H9 (cell line): ENCODE measurements around the gene EIF3B. TPM values are rescaled to one million over a fixed set of nuclear protein-coding genes. Genes with fewer than 3 reads are reported as not detected.

ENCODE experiments used
- DNase-seq: peaks from one replicate; pipeline ENCODE4 v3.0.0-alpha.2; 2017
- H2AFZ ChIP-seq: one replicate; pipeline ENCODE4 v1.6.1; 2013; ENCODE audit warnings: mild to moderate bottlenecking, low read length, control low read depth, moderate library complexity
- H2AK5ac ChIP-seq: 2 replicates; pipeline ENCODE4 v1.6.1; 2013; ENCODE audit warnings: low read length, control low read depth, mixed read lengths; ENCODE audit not compliant: insufficient read length
- H2BK120ac ChIP-seq: one replicate; pipeline ENCODE4 v1.6.1; 2013; ENCODE audit warnings: low read depth, mild to moderate bottlenecking, low read length, control low read depth, inconsistent platforms; ENCODE audit not compliant: poor library complexity, severe bottlenecking
- H2BK12ac ChIP-seq: 2 replicates; pipeline ENCODE4 v1.6.1; 2013; ENCODE audit warnings: low read length, control low read depth, mixed read lengths, low read depth; ENCODE audit not compliant: insufficient read length
- H2BK15ac ChIP-seq: 2 replicates; pipeline ENCODE4 v1.6.1; 2013; ENCODE audit warnings: low read depth, low read length, control low read depth
- H2BK20ac ChIP-seq: one replicate; pipeline ENCODE4 v1.6.1; 2013; ENCODE audit warnings: low read depth, mild to moderate bottlenecking, low read length, control low read depth, inconsistent platforms; ENCODE audit not compliant: poor library complexity, severe bottlenecking
- H2BK5ac ChIP-seq: 2 replicates; pipeline ENCODE4 v1.6.1; 2013; ENCODE audit warnings: low read length, control low read depth, mixed read lengths; ENCODE audit not compliant: insufficient read length
- H3K14ac ChIP-seq: 2 replicates; pipeline ENCODE4 v1.6.1; 2013; ENCODE audit warnings: low read length, control low read depth; ENCODE audit not compliant: insufficient read depth
- H3K18ac ChIP-seq: 2 replicates; pipeline ENCODE4 v1.6.1; 2013; ENCODE audit warnings: low read depth, mild to moderate bottlenecking, mixed read lengths, low read length, control low read depth; ENCODE audit not compliant: insufficient read length
- H3K23ac ChIP-seq: 2 replicates; pipeline ENCODE4 v1.6.1; 2013; ENCODE audit warnings: low read length, control low read depth, mixed read lengths, low read depth; ENCODE audit not compliant: insufficient read length
- H3K23me2 ChIP-seq: 2 replicates; pipeline ENCODE4 v1.6.1; 2013; ENCODE audit warnings: low read depth, mild to moderate bottlenecking, mixed read lengths, low read length, control low read depth; ENCODE audit not compliant: insufficient read length, poor library complexity, severe bottlenecking
- H3K27ac ChIP-seq: 2 replicates; pipeline ENCODE4 v1.5.1; 2013; ENCODE audit warnings: low read length, control low read depth, mixed read lengths, low read depth; ENCODE audit not compliant: insufficient read length
- H3K27me3 ChIP-seq: 2 replicates; pipeline ENCODE4 v1.6.1; 2013; ENCODE audit warnings: low read length, control low read depth, inconsistent platforms; ENCODE audit not compliant: insufficient read depth
- H3K4ac ChIP-seq: 2 replicates; pipeline ENCODE4 v1.6.1; 2013; ENCODE audit warnings: low read depth, mild to moderate bottlenecking, control low read depth, inconsistent platforms, low read length, moderate library complexity
- H3K4me1 ChIP-seq: 2 replicates; pipeline ENCODE4 v1.6.1; 2013; ENCODE audit warnings: low read length, control low read depth, inconsistent platforms; ENCODE audit not compliant: insufficient read depth
- H3K4me2 ChIP-seq: 2 replicates; pipeline ENCODE4 v1.6.1; 2013; ENCODE audit warnings: low read length, control low read depth, mixed read lengths; ENCODE audit not compliant: insufficient read length, insufficient read depth
- H3K56ac ChIP-seq: 2 replicates; pipeline ENCODE4 v1.6.1; 2013; ENCODE audit warnings: low read depth, mild to moderate bottlenecking, mixed read lengths, low read length, control low read depth; ENCODE audit not compliant: insufficient read length
- H3K79me1 ChIP-seq: 2 replicates; pipeline ENCODE4 v1.6.1; 2013; ENCODE audit warnings: low read depth, mild to moderate bottlenecking, moderate library complexity, low read length, control low read depth, inconsistent platforms; ENCODE audit not compliant: insufficient read depth, poor library complexity, severe bottlenecking
- H3K79me2 ChIP-seq: 2 replicates; pipeline ENCODE4 v1.6.1; 2013; ENCODE audit warnings: low read length, control low read depth, inconsistent platforms; ENCODE audit not compliant: insufficient read depth
- H3K9ac ChIP-seq: 2 replicates; pipeline ENCODE4 v1.6.1; 2013; ENCODE audit warnings: low read length, control low read depth, mixed read lengths; ENCODE audit not compliant: insufficient read length; ENCODE audit errors: extremely low read depth
- H3K9me3 ChIP-seq: one replicate; pipeline ENCODE4 v1.6.1; 2013; ENCODE audit warnings: low read depth, low read length, inconsistent platforms; ENCODE audit not compliant: control insufficient read depth
- H3T11ph ChIP-seq: one replicate; pipeline ENCODE4 v1.6.1; 2013; ENCODE audit warnings: mild to moderate bottlenecking, low read length, control low read depth, inconsistent platforms
- H4K20me1 ChIP-seq: one replicate; pipeline ENCODE4 v1.6.1; 2013; ENCODE audit not compliant: control insufficient read depth, insufficient read length, insufficient read depth
- H4K5ac ChIP-seq: 2 replicates; pipeline ENCODE4 v1.6.1; 2013; ENCODE audit warnings: low read depth, mild to moderate bottlenecking, mixed read lengths, low read length, control low read depth; ENCODE audit not compliant: insufficient read length
- H4K8ac ChIP-seq: replicated peaks from 2 replicates; pipeline ENCODE4 v1.6.1; 2013; ENCODE audit warnings: low read length, control low read depth, mixed read lengths, low read depth; ENCODE audit not compliant: insufficient read length
- H4K91ac ChIP-seq: 2 replicates; pipeline ENCODE4 v1.6.1; 2013; ENCODE audit warnings: low read depth, mild to moderate bottlenecking, moderate library complexity, mixed read lengths, low read length, control low read depth; ENCODE audit not compliant: insufficient read length
- H3K27ac Mint-ChIP-seq, 3 experiments: 2 replicates in 2 of 3; 3 replicates in 1 of 3; pipeline ENCODE4 v1.8.0; 2020 to 2021; ENCODE audit warnings: mixed read lengths in 3 of 3, mild to moderate bottlenecking in 1 of 3, moderate library complexity in 1 of 3
- H3K27me3 Mint-ChIP-seq: 2 replicates; pipeline ENCODE4 v1.8.0; 2021; ENCODE audit warnings: low read depth, mild to moderate bottlenecking, moderate library complexity, mixed read lengths
- H3K36me3 Mint-ChIP-seq, 3 experiments: 2 replicates in 2 of 3; 3 replicates in 1 of 3; pipeline ENCODE4 v1.8.0; 2020 to 2021; ENCODE audit warnings: low read depth in 3 of 3, mixed read lengths in 3 of 3; ENCODE audit not compliant: insufficient read depth in 1 of 3
- H3K4me1 Mint-ChIP-seq, 2 experiments: 2 replicates each; pipeline ENCODE4 v1.8.0; 2020; ENCODE audit warnings: mixed read lengths in 2 of 2
- H3K4me3 Mint-ChIP-seq, 2 experiments: 2 replicates in 1 of 2; 3 replicates in 1 of 2; pipeline ENCODE4 v1.8.0; 2020 to 2021; ENCODE audit warnings: mild to moderate bottlenecking in 2 of 2, mixed read lengths in 2 of 2, moderate library complexity in 1 of 2
- H3K9me3 Mint-ChIP-seq, 2 experiments: 2 replicates in 1 of 2; 3 replicates in 1 of 2; pipeline ENCODE4 v1.8.0; 2020; ENCODE audit warnings: mild to moderate bottlenecking in 2 of 2, mixed read lengths in 2 of 2, moderate library complexity in 1 of 2
- WGBS: extraction: QIAGEN DNeasy Blood & Tissue Kit; methylation state at CpG from one replicate; pipeline ENCODE4 v1.1.7; 2013; ENCODE audit warnings: missing lambda C conversion rate, low lambda C conversion rate, mixed read lengths; ENCODE audit not compliant: insufficient read length; ENCODE audit errors: extremely low coverage; 5-methylcytosine and 5-hydroxymethylcytosine counted together
- total RNA-seq: library from RNA; stranded (reverse); gene quantifications from 2 replicates; pipeline ENCODE4 v1.2.1, GENCODE V29; 2021
- TF ChIP-seq, protein P1 (sequence below): fragments of 200-600 bp; sonication (generic); conservative IDR thresholded peaks from 3 replicates; pipeline ENCODE4 v1.8.0; 2021; ENCODE audit warnings: antibody characterized with exemption, mild to moderate bottlenecking

Gene EIF3B
- total RNA-seq, 1 experiment from 2014 or later: 337 TPM

DNA sequence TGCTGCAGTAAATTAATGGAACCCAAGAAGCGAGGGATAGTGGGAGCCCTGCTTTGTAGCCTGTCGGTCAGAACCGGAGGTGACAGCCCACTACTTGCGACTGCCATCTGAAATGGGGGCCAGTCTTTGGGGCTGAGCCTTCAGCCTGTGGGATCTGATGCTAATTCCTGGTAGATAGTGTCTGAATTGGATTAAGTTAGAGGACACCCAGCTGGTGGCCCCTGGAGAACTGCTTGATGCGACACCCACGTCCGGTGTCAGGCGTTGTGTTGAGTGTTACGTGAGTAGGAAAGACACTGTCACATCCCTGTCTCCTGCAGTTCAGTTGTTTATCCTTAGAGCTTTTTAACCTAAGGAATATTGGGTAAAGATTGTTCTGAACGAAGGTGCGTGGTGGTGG is 5.0 kb downstream of the EIF3B start:
- no peak for DNase-seq
- Histone ChIP-seq H3K79me2 (peaks cover 52% of the 10 kb centered on the region), H2AK5ac (no peak overlapping the region), H3T11ph (no peak overlapping the region), H3K79me1 (no peaks in the 10 kb centered on the region), H2BK15ac (no peak overlapping the region), H3K9ac (no peak overlapping the region), H3K14ac (no peak overlapping the region), H2BK5ac (no peak overlapping the region), H3K18ac (no peak overlapping the region), H3K27ac (no peak overlapping the region), H3K4me1 (no peaks in the 10 kb centered on the region), H4K8ac (no peak overlapping the region), H3K9me3 (no peaks in the 10 kb centered on the region), H3K4ac (no peak overlapping the region), H4K5ac (no peak overlapping the region), H3K4me2 (no peak overlapping the region), H2BK20ac (no peak overlapping the region), H3K27me3 (no peaks in the 10 kb centered on the region), H2BK120ac (no peak overlapping the region), H3K56ac (no peak overlapping the region), H4K91ac (no peak overlapping the region), H2BK12ac (no peak overlapping the region), H4K20me1 (no peaks in the 10 kb centered on the region), H3K23me2 (peaks cover 3% of the 10 kb centered on the region), H2AFZ (no peak overlapping the region), H3K23ac (no peak overlapping the region)
- peaks cover 12 to 24% of the 10 kb centered on the region in 2 experiments for H3K4me1 Mint-ChIP-seq
- no peak overlapping the region for H3K4me3 Mint-ChIP-seq
- TF ChIP-seq, protein P1, sequence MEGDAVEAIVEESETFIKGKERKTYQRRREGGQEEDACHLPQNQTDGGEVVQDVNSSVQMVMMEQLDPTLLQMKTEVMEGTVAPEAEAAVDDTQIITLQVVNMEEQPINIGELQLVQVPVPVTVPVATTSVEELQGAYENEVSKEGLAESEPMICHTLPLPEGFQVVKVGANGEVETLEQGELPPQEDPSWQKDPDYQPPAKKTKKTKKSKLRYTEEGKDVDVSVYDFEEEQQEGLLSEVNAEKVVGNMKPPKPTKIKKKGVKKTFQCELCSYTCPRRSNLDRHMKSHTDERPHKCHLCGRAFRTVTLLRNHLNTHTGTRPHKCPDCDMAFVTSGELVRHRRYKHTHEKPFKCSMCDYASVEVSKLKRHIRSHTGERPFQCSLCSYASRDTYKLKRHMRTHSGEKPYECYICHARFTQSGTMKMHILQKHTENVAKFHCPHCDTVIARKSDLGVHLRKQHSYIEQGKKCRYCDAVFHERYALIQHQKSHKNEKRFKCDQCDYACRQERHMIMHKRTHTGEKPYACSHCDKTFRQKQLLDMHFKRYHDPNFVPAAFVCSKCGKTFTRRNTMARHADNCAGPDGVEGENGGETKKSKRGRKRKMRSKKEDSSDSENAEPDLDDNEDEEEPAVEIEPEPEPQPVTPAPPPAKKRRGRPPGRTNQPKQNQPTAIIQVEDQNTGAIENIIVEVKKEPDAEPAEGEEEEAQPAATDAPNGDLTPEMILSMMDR: no peak
- no peaks in the 10 kb centered on the region for H3K9me3 Mint-ChIP-seq
- no CpG with 5 or more reads among the region's 11 CpGs for WGBS
- H3K27ac Mint-ChIP-seq: peak overlapping the region in 1 of 3 experiments; percentile 82; a peak in 3 of 7 replicates
- no peaks in the 10 kb centered on the region for H3K27me3 Mint-ChIP-seq
- H3K36me3 Mint-ChIP-seq: peaks cover 50 to 88% (median 71%) of the 10 kb centered on the region in 3 experiments
